MM.1S (cell line): Measurements from ENCODE around the gene ARHGAP1.

Source experiments
- DNase-seq: peaks from one replicate; pipeline ENCODE4 v3.0.0-alpha.2; 2015
- H2AFZ ChIP-seq: fragments of 300-600 bp; sonication (generic); 2 replicates; pipeline ENCODE4 v1.6.0; 2016; ENCODE audit warnings: antibody characterized with exemption, low read length
- H3F3A ChIP-seq: fragments of 300-600 bp; sonication (generic); 2 replicates; pipeline ENCODE4 v1.6.1; 2016; ENCODE audit warnings: mild to moderate bottlenecking, antibody characterized with exemption, low read length, moderate library complexity, mixed read lengths; ENCODE audit not compliant: insufficient read depth
- H3K27ac ChIP-seq: fragments of 300-600 bp; sonication (generic); 2 replicates; pipeline ENCODE4 v1.5.1; 2016; ENCODE audit warnings: mild to moderate bottlenecking, low read length
- H3K27me3 ChIP-seq: fragments of 300-600 bp; sonication (generic); replicated peaks from 2 replicates; pipeline ENCODE4 v1.6.0; 2016; ENCODE audit warnings: low read length; ENCODE audit not compliant: insufficient read depth
- H3K36me3 ChIP-seq: fragments of 300-600 bp; sonication (generic); replicated peaks from 2 replicates; pipeline ENCODE4 v1.6.1; 2016; ENCODE audit warnings: mild to moderate bottlenecking, low read length, mixed read lengths; ENCODE audit not compliant: insufficient read depth
- H3K4me1 ChIP-seq: fragments of 300-600 bp; sonication (generic); 2 replicates; pipeline ENCODE4 v1.6.1; 2016; ENCODE audit warnings: low read length, mixed read lengths
- H3K4me2 ChIP-seq: fragments of 300-600 bp; sonication (generic); 2 replicates; pipeline ENCODE4 v1.6.0; 2016; ENCODE audit warnings: low read depth, low read length
- H3K4me3 ChIP-seq: fragments of 300-600 bp; sonication (generic); 2 replicates; pipeline ENCODE4 v1.5.1; 2016; ENCODE audit warnings: low read length, mixed read lengths
- H3K79me2 ChIP-seq: fragments of 300-600 bp; sonication (generic); 2 replicates; pipeline ENCODE4 v1.6.1; 2016; ENCODE audit warnings: mixed run types, low read length, mixed read lengths
- H3K9ac ChIP-seq: fragments of 300-600 bp; sonication (generic); 2 replicates; pipeline ENCODE4 v1.6.1; 2016; ENCODE audit warnings: low read length, mixed read lengths
- H3K9me2 ChIP-seq: fragments of 300-600 bp; sonication (generic); replicated peaks from 2 replicates; pipeline ENCODE4 v1.6.1; 2016; ENCODE audit warnings: mild to moderate bottlenecking, low read length, mixed read lengths; ENCODE audit not compliant: insufficient read depth
- H3K9me3 ChIP-seq: fragments of 300-600 bp; sonication (generic); replicated peaks from 2 replicates; pipeline ENCODE4 v1.6.1; 2016; ENCODE audit warnings: mild to moderate bottlenecking, low read length, mixed read lengths; ENCODE audit not compliant: insufficient read depth
- H4K20me1 ChIP-seq: fragments of 300-600 bp; sonication (generic); 2 replicates; pipeline ENCODE4 v1.6.1; 2016; ENCODE audit warnings: mild to moderate bottlenecking, low read length, moderate library complexity, mixed read lengths; ENCODE audit not compliant: insufficient read depth
- EZH2 ChIP-seq: fragments of 300-600 bp; sonication (generic); optimal IDR thresholded peaks from 2 replicates; pipeline ENCODE3; 2017; ENCODE audit warnings: low read depth, mild to moderate bottlenecking, antibody characterized with exemption, low read length, mixed read lengths
- EZH2phosphoT487 ChIP-seq: fragments of 300-600 bp; sonication (generic); IDR thresholded peaks from 2 replicates; pipeline ENCODE4 v1.6.1; 2018; ENCODE audit warnings: antibody characterized with exemption, low read length
- TF ChIP-seq, protein P1 (sequence below): fragments of 300-600 bp; sonication (generic); IDR thresholded peaks from 2 replicates; pipeline ENCODE4 v1.5.1; 2016; ENCODE audit warnings: antibody characterized with exemption, low read length, mixed read lengths

ARHGAP1 gene

DNA sequence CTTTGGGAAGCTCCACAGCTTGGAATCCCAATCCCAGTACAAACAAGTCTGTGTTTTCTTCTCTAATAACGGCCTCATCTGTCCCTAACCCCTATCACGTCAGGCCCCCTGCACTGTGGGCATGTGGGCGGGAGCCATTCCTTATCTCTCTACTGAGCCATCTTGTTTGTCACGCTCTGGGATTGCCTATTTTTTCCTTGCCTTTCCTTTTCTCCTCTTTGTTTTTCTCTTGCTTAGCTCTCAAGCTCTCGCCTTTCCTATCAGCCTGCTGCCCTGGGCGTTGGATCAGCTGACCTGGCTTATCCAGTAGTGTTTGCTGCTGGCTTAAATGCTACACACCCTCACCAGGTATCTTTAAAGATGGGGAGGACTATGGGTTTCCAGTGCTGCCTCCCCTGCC, 35.8 kb downstream of the ARHGAP1 start:
- Histone ChIP-seq H3F3A (peaks cover 33% of the 10 kb centered on the region), H3K4me1 (peaks cover 38% of the 10 kb centered on the region), H2AFZ (no peak overlapping the region), H3K79me2 (peaks cover 12% of the 10 kb centered on the region), H3K9me3 (no peaks in the 10 kb centered on the region), H3K27ac (no peak overlapping the region), H3K9me2 (no peaks in the 10 kb centered on the region), H3K4me2 (no peak overlapping the region), H4K20me1 (no peaks in the 10 kb centered on the region), H3K4me3 (no peak overlapping the region), H3K27me3 (no peaks in the 10 kb centered on the region), H3K36me3 (peaks cover 9% of the 10 kb centered on the region; the same call in 1 of the 2 replicates), H3K9ac (no peak overlapping the region)
- DNase-seq: no peak
- TF ChIP-seq, protein P1, sequence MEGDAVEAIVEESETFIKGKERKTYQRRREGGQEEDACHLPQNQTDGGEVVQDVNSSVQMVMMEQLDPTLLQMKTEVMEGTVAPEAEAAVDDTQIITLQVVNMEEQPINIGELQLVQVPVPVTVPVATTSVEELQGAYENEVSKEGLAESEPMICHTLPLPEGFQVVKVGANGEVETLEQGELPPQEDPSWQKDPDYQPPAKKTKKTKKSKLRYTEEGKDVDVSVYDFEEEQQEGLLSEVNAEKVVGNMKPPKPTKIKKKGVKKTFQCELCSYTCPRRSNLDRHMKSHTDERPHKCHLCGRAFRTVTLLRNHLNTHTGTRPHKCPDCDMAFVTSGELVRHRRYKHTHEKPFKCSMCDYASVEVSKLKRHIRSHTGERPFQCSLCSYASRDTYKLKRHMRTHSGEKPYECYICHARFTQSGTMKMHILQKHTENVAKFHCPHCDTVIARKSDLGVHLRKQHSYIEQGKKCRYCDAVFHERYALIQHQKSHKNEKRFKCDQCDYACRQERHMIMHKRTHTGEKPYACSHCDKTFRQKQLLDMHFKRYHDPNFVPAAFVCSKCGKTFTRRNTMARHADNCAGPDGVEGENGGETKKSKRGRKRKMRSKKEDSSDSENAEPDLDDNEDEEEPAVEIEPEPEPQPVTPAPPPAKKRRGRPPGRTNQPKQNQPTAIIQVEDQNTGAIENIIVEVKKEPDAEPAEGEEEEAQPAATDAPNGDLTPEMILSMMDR: no peak
- TF ChIP-seq EZH2 (no peak), EZH2phosphoT487 (no peak)

DNA sequence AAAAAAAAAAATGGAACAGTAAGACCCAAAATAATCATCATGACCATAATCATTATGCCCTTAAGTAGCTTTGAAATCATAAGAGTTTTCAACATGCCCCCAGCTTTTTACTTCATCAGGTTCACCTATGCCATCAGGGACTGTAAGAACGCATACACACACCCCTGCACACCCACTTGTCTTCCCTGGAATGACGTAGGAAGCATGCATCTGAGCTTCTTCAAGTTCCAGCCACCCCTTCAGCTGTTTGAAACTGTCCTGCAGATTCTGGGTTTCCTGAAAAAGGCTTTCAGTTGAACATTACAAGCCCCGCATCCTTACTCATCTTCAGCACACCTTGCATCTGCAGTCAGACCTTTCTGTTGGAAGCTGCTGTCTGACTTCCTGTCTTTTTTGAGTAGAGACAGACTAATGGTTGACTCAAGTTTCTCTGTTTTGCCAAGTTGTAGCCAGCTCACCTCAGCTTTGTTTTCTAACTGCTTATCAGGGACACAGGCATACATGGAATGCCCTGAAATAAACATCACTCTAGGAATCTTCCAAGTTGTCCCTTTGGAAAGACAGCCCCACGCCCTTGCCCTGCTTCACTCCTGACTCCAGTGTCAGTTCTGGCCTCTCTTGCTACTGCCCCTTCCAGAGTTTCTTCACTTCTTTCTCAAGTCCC, 37.0 kb downstream of the ARHGAP1 start:
- H3K4me2 ChIP-seq: no peak overlapping the region
- 0 out of 2 replicates have a peak, but pooled peaks cover 4% of the 10 kb centered on the region for H3K36me3 ChIP-seq
- H3K27ac ChIP-seq: no peak overlapping the region
- TF ChIP-seq, protein P1: no peak
- TF ChIP-seq EZH2phosphoT487 (no peak), EZH2 (no peak)
- H3K4me1 ChIP-seq: peaks cover 26% of the 10 kb centered on the region
- H4K20me1 ChIP-seq: no peaks in the 10 kb centered on the region
- H3K9me3 ChIP-seq: no peaks in the 10 kb centered on the region
- no peaks in the 10 kb centered on the region for H3K27me3 ChIP-seq
- no peak overlapping the region for H2AFZ ChIP-seq
- H3F3A ChIP-seq: peaks cover 26% of the 10 kb centered on the region
- no peaks in the 10 kb centered on the region; the same call in 1 of the 2 replicates for H3K79me2 ChIP-seq
- H3K9ac ChIP-seq: no peak overlapping the region
- H3K9me2 ChIP-seq: no peaks in the 10 kb centered on the region
- no peak for DNase-seq
- no peak overlapping the region for H3K4me3 ChIP-seq

DNA sequence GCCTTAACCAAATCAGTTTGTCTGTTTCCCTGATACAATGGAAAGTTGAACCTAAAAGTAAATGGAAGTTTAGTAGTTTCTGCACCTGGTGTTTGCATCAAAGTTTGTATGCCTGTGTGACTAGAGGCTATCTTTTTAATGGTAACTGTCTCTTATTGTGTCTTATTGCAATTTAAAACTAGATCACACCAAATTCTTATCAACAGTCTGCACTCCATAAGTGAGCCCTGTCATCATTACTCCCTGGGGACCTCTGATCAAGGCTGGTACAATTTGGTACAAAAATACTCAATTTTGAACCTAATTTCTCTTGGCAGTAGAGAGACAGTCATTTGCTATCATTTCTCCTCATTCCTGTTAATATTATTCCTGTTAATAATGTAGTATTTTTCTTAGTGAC, 38.1 kb downstream of the ARHGAP1 start:
- TF ChIP-seq, protein P1: no peak
- no peak for TF ChIP-seq EZH2phosphoT487
- no peak for TF ChIP-seq EZH2
- no peaks in the 10 kb centered on the region for H3K9me2 ChIP-seq
- peaks cover 16% of the 10 kb centered on the region for H3F3A ChIP-seq
- no peaks in the 10 kb centered on the region for H3K27me3 ChIP-seq
- no peaks in the 10 kb centered on the region for H4K20me1 ChIP-seq
- no peaks in the 10 kb centered on the region for H3K9me3 ChIP-seq
- DNase-seq: no peak
- no peak overlapping the region for H3K27ac ChIP-seq
- no peak overlapping the region for H3K4me3 ChIP-seq
- H3K4me2 ChIP-seq: no peak overlapping the region
- H2AFZ ChIP-seq: no peak overlapping the region
- no peaks in the 10 kb centered on the region for H3K79me2 ChIP-seq
- no peak overlapping the region for H3K9ac ChIP-seq
- H3K4me1 ChIP-seq: peaks cover 16% of the 10 kb centered on the region
- 0 out of 2 replicates have a peak, but pooled peaks cover 4% of the 10 kb centered on the region for H3K36me3 ChIP-seq
